Ishikawa (cell line): ENCODE data around the gene TELO2.

Experiments
- EP300 ChIP-seq: IDR thresholded peaks from 2 replicates; pipeline ENCODE4 v1.6.1; 2012; ENCODE audit warnings: borderline replicate concordance
- FOXM1 ChIP-seq: IDR thresholded peaks from 2 replicates; pipeline ENCODE4 v1.6.1; 2012; ENCODE audit warnings: low read depth, borderline replicate concordance
- TAF1 ChIP-seq: IDR thresholded peaks from 2 replicates; pipeline ENCODE4 v1.6.1; 2012; ENCODE audit warnings: low read depth, mild to moderate bottlenecking
- YY1 ChIP-seq: IDR thresholded peaks from 2 replicates; pipeline ENCODE4 v1.6.1; 2012; ENCODE audit warnings: low read depth
- TF ChIP-seq, protein P1 (sequence below): IDR thresholded peaks from 2 replicates; pipeline ENCODE4 v1.6.1; 2012

DNA sequence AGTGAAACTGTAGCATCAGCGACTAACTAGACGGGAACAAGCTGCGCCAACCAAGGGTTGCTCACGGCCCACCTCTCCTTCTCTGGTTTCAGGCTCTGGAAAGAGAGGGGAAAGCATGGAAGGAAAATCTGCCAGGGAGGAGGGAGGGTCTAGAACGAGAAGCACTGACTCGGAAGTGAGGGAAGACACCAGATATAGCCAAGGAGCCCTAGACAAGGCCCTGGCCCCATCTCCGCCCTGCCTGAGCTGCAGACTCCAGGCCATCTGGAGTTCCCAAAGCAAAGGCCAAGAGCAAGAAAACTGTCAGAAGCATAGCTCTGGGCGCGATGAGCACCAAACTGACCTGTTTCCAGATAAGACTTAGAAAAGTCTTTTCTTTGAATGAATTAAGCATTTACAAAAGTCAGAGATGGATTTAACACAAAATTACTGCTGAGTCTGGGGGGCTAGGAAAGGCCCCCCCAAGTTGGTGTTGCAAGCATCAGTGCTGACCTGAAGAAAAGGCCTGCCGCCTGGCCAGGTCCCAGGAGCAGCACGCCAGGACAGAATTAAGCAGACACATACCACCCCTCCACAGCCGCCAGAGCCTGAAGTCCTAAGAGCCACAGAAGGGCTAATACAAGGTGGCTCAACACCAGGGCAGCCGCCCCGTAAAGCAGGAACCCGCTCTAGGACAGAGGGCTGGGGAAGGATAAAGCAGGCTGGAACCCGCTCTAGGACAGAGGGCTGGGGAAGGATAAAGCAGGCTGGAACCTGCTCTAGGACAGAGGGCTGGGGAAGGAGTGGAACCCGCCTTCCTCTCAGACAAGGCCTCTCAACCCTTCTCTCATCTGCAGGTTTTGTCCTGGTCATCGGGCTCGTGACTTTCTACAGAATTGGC is 61.0 kb downstream of the TELO2 start:
- TF ChIP-seq, protein P1, sequence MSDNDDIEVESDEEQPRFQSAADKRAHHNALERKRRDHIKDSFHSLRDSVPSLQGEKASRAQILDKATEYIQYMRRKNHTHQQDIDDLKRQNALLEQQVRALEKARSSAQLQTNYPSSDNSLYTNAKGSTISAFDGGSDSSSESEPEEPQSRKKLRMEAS, result no peak
- TF ChIP-seq FOXM1 (no peak), EP300 (no peak), TAF1 (no peak), YY1 (no peak)
